Measurements from ENCODE around the gene SCGB1D1.
"Not testable (repeated sequence)": the region's sequence is repeated elsewhere in the genome, so short reads cannot be mapped to it uniquely, and the experiment has no call there.

SCGB1D1 gene

DNA sequence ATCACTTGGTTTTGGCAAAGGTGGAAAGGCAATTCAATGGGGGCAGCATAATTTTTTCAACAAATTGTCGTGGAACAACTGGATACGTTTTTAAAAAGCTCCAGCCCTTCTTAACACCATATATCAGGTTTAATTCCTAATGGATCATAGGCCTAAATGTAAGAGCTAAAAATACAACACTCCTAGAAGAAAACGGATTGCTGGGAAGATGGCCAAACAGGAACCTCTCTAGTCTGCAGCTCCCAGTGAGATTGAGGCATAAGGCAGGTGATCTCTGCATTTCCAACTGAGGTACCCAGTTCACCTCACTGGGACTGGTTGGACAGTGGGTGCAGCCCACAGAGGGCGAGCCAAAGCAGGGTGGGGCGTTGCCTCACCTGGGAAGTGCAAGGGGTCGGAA, 32.4 kb upstream of the SCGB1D1 start:
- in situ Hi-C loops (cut with MboI; ENCODE audit: low sequenced_read_pairs), result no loop called here

DNA sequence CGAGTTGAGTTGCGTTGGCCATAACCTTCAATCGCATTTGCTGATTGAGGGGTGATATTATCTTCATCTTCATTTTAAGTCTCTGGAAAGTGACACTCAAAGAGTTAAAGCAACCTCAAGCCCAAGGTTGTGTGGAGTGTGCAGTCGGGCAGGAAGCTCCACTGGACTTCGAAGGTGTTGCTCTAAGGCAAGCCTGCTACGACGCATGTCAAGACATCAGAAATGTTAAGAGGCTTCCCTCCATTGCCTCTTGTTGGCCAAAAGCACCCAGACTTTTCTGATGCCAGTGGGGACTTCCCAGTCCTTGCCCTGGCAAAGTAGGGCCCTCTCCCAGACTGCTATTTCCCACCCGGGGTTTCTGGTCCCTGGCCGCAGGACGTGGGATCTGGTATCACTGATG, 23.6 kb upstream of the SCGB1D1 start:
- in situ Hi-C loops (cut with MboI; ENCODE audit: low sequenced_read_pairs), result no loop called here

GRCh38 chr11:62169448-62169847, 20.6 kb upstream of the SCGB1D1 start:
- in situ Hi-C loops (cut with MboI; ENCODE audit: low sequenced_read_pairs), result no loop called here

DNA sequence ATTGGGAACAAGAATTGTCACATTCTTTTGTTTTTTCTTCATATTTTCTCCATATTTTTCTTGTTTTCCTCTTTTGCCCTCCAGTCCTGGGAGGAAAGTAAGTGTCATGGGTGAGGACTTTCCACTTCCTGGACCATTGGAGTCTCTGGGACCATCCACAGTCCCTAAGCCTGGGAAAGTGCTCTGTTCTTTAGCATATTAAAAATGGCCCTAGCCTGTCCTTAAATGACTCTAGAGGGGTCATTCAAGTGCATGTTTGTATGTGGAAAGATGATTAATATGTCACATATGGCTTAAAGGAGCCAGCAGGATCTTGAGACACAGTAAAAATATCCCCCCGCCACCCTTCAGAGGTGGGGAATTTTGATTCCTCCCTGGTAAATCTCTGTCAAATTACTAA, 20.1 kb upstream of the SCGB1D1 start:
- in situ Hi-C loops (cut with MboI; ENCODE audit: low sequenced_read_pairs), result no loop called here

DNA sequence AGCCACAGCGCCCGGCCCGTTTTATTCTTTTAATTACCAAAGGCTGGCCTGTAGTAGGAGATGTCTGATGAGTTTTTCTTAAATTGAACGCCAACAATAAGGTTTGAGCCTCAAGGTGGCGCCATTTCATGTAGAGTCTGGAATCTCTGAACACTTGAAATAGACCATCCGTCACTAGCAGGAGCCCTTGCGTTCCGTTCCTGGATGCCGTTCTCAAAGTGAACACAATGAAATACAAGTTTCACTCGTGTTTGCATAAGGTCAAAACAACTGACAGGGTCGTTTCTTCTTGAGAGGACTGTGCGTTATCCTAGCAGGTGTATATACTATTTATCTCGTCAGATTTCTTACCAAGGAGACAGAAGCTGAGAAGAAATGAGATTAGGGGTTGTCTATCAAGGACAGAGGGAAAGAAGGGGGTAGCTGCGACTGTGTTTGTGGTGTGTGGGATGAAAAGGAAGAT, 18.7 kb upstream of the SCGB1D1 start:
- in situ Hi-C loops (cut with MboI; ENCODE audit: low sequenced_read_pairs), result no loop called here

DNA sequence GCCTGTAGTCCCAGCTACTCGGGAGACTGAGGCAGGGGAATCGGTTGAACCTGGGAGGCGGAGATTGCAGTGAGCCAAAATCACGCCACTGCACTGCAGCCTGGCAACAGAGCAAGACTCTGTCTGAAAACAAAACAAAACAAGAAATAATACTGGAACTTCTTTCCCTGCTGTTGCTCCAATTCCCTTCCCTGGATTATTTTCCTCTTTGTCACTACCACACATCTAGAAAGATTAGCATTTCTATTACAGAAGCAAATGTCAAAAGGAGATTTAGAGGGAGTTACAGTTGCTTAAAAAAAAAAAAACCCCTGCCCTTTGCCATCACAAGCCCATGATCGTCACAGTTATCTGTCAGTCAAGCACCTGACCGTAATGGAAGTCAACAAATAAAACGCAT, 17.7 kb upstream of the SCGB1D1 start:
- in situ Hi-C loops (cut with MboI; ENCODE audit: low sequenced_read_pairs), result no loop called here

DNA sequence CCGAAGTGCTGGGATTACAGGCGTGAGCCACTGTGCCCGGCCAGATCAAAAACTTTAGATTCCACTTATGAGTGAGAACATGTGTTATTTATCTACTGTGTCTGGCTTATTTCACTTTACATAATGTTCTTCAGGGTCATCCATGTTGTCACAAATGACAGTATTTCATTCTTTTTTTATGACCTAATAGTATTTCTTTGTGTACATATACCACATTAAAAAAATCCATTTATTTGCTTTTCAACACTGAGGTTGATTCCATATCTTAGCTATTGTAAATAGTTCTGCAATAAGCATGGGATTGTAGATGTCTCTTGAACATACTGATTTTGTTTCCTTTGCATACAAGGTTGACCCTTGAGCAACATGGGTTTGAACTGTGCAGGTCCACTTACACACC, 13.2 kb upstream of the SCGB1D1 start:
- in situ Hi-C loops (cut with MboI; ENCODE audit: low sequenced_read_pairs), result no loop called here

GRCh38 chr11:62179995-62180394, 10.0 kb upstream of the SCGB1D1 start:
- in situ Hi-C loops (cut with MboI; ENCODE audit: low sequenced_read_pairs), result no loop called here

- in situ Hi-C loops (cut with MboI; ENCODE audit: low sequenced_read_pairs), result no loop called here
Measured at GRCh38 chr11:62181097-62181496, 8.9 kb upstream of the SCGB1D1 start.

- in situ Hi-C loops (cut with MboI; ENCODE audit: low sequenced_read_pairs), result no loop called here
Measured at GRCh38 chr11:62182147-62182891, 7.7 kb upstream of the SCGB1D1 start.

DNA sequence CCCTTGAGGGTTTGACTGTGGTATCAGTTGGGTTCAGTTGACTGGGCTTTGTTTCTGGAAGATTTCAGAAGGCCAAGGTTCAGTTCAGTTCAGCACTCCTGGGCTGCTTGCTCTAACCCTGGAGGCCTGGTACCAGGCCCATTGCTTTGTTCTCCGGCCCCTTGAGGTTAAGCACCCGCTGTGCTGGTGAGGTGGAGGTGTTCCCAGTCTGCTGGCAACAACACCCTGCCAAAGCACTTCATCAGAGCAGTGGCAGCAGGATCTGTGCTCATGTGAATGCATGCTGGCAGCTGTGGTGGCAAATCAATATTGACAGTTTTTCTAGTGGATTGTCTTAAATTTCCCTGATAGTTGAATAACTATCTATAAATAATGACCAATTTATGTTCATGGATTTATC, 3.8 kb upstream of the SCGB1D1 start:
- in situ Hi-C loops (cut with MboI; ENCODE audit: low sequenced_read_pairs), result no loop called here

DNA sequence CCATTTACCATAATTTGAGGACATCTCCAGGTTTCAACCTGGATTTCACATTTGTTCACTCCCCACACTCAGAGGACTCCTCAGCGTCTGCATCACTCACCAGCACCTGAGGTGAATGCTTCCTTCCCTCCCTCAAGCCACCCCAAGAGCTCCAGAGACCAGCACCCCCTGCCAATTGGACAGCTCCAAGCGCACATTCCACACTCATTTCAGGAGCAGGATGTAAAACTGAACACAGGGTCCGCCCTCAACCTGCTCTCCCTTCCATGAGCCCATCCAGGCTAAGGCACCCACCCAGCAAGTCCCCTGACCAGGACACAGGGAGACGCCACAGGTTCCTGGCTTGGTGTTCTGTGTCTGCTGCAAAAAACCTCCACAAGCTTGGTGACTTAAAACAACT, 3.9 kb downstream of the SCGB1D1 start:
- in situ Hi-C loops (cut with MboI; ENCODE audit: low sequenced_read_pairs), result no loop called here

DNA sequence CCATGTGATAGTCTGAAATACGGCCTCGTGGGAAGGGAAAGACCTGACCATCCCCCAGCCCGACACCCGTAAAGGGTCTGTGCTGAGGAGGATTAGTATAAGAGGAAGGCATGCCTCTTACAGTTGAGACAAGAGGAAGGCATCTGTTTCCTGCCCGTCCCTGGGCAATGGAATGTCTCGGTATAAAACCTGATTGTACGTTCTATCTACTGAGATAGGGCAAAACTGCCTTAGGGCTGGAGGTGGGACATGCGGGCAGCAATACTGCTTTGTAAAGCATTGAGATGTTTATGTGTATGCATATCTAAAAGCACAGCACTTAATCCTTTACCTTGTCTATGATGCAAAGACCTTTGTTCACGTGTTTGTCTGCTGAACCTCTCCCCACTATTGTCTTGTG, 5.0 kb downstream of the SCGB1D1 start:
- in situ Hi-C loops (cut with MboI; ENCODE audit: low sequenced_read_pairs), result not testable (repeated sequence)

DNA sequence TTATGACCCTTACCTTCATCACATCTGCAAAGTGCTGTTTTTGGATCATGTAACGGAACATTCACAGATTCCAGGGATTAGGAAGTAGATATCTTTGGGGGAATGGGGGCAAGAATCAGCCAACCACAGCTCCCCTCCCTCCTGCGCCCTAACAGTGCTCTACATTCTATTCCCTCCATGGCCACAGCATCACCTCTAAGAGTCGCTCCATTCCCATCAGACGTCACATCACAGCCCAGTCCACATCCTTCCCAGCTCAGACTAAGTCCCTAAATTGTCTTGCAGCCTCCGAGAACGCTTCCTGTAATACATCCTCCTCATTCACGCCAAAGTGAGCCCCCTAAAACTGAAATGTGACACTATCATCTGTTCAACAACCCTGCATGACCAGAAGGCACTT, 5.9 kb downstream of the SCGB1D1 start:
- in situ Hi-C loops (cut with MboI; ENCODE audit: low sequenced_read_pairs), result no loop called here

GRCh38 chr11:62197400-62197799, 7.4 kb downstream of the SCGB1D1 start:
- in situ Hi-C loops (cut with MboI; ENCODE audit: low sequenced_read_pairs), result not testable (repeated sequence)

GRCh38 chr11:62201376-62201775, 11.4 kb downstream of the SCGB1D1 start:
- in situ Hi-C loops (cut with MboI; ENCODE audit: low sequenced_read_pairs), result no loop called here

GRCh38 chr11:62202910-62203309, 12.9 kb downstream of the SCGB1D1 start:
- in situ Hi-C loops (cut with MboI; ENCODE audit: low sequenced_read_pairs), result no loop called here

- in situ Hi-C loops (cut with MboI; ENCODE audit: low sequenced_read_pairs), result no loop called here
Measured at GRCh38 chr11:62204430-62204829, 14.4 kb downstream of the SCGB1D1 start.

GRCh38 chr11:62205441-62205840, 15.4 kb downstream of the SCGB1D1 start:
- in situ Hi-C loops (cut with MboI; ENCODE audit: low sequenced_read_pairs), result no loop called here

GRCh38 chr11:62206276-62207066, 16.5 kb downstream of the SCGB1D1 start:
- in situ Hi-C loops (cut with MboI; ENCODE audit: low sequenced_read_pairs), result not testable (repeated sequence)

DNA sequence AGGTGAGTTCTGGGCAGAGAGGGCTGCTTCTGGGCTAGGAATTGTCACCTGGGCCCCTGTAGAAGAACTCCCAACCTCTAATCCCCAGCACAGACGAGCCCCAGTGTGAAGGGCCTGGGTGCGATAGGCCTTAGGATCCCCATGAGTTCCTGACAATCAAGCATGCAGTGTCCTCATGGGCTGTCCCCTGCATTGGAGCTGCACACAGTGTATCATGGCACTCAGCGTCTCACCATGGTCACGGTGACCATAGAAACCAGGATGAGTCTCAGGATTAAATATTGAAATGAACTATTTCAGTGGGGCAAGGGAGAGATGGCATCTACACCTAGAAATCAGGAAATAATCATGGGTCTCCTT, 18.7 kb downstream of the SCGB1D1 start:
- in situ Hi-C loops (cut with MboI; ENCODE audit: low sequenced_read_pairs), result no loop called here

- in situ Hi-C loops (cut with MboI; ENCODE audit: low sequenced_read_pairs), result no loop called here
Measured at GRCh38 chr11:62217191-62217748, 27.3 kb downstream of the SCGB1D1 start.
